Adipocyte (in vitro differentiated cells): ENCODE results near the gene ADCY1.
"Not testable (repeated sequence)": the region's sequence is repeated elsewhere in the genome, so short reads cannot be mapped to it uniquely, and the experiment has no call there.

ENCODE experiments used
- DNase-seq: peaks from one replicate; pipeline ENCODE4 v3.0.0-alpha.2; 2015; ENCODE audit warnings: low read depth
- H3K27me3 ChIP-seq: replicated peaks from 2 replicates; pipeline ENCODE4 v1.7.0; 2013; ENCODE audit warnings: mild to moderate bottlenecking, low read length, moderate library complexity; ENCODE audit not compliant: control insufficient read depth, insufficient read depth
- H3K36me3 ChIP-seq: 2 replicates; pipeline ENCODE4 v1.7.0; 2013; ENCODE audit warnings: low read length, mild to moderate bottlenecking, moderate library complexity; ENCODE audit not compliant: control insufficient read depth, insufficient read depth, severe bottlenecking
- H3K4me1 ChIP-seq: 2 replicates; pipeline ENCODE4 v1.7.0; 2013; ENCODE audit warnings: mild to moderate bottlenecking, low read length, moderate library complexity; ENCODE audit not compliant: control insufficient read depth, insufficient read depth
- H3K4me3 ChIP-seq: 2 replicates; pipeline ENCODE4 v1.7.0; 2013; ENCODE audit warnings: mild to moderate bottlenecking, low read length, moderate library complexity
- H3K9ac ChIP-seq: 2 replicates; pipeline ENCODE4 v1.7.0; 2013; ENCODE audit warnings: mild to moderate bottlenecking, low read length, moderate library complexity
- H3K9me3 ChIP-seq: 2 replicates; pipeline ENCODE4 v1.7.0; 2013; ENCODE audit warnings: mild to moderate bottlenecking, low read length, moderate library complexity; ENCODE audit not compliant: control insufficient read depth

ADCY1 gene

GRCh38 chr7:45714521-45714820, 140.3 kb downstream of the ADCY1 start:
- no peaks in the 10 kb centered on the region for H3K36me3 ChIP-seq
- no peak for DNase-seq
- H3K27me3 ChIP-seq, result no peaks in the 10 kb centered on the region
- no peak overlapping the region for H3K9ac ChIP-seq
- no peak overlapping the region for H3K4me3 ChIP-seq
- no peaks in the 10 kb centered on the region for H3K9me3 ChIP-seq
- H3K4me1 ChIP-seq, result peaks cover 5% of the 10 kb centered on the region

GRCh38 chr7:45715471-45716352, 141.5 kb downstream of the ADCY1 start:
- Histone ChIP-seq H3K27me3 (no peaks in the 10 kb centered on the region), H3K36me3 (no peaks in the 10 kb centered on the region), H3K9me3 (no peaks in the 10 kb centered on the region), H3K9ac (no peak overlapping the region), H3K4me1 (no peaks in the 10 kb centered on the region), H3K4me3 (no peak overlapping the region)
- DNase-seq, result no peak

DNA sequence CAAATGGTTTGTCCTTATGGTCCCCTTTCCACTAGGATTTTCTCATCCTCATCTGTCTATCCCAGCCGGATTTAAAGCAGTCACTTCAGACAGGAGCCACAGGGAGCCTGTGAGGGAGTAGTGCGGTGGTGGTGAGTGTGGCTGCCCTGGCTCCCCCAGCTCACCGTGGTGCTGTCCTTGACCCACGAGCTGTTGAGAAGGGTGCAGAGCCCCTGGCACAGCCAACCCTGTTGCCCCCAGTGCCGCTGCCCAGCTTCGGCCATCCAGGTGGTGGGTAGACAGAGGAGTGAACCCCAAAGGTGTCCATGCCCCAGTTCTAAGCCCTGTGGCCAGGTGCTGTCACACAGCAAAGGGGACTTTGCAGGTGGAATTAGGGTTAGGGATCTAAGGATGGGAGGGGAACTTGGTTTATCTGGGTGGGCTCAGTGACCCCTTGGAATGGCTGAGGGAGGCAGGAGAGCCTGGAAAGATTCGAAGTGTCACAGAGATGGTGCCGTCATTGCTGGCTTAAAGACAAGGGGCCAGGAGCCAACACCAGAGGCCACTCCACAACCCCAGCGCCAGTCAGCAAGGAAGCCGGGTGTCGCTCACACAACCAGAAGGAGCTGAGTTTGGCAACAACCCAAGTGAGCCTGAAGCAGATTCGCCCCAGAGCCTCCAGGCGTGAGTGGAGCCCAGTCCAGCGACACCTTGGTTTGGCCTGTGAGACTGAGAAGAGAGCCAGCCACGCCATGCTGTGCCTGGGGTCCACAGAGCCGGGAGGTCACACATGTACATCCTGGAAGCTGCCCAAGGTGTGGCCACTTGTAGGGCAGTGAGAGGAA, 142.4 kb downstream of the ADCY1 start:
- Histone ChIP-seq H3K4me3 (no peak overlapping the region), H3K9ac (no peak overlapping the region), H3K9me3 (no peaks in the 10 kb centered on the region), H3K4me1 (no peaks in the 10 kb centered on the region), H3K27me3 (no peaks in the 10 kb centered on the region), H3K36me3 (no peaks in the 10 kb centered on the region)
- no peak for DNase-seq

DNA sequence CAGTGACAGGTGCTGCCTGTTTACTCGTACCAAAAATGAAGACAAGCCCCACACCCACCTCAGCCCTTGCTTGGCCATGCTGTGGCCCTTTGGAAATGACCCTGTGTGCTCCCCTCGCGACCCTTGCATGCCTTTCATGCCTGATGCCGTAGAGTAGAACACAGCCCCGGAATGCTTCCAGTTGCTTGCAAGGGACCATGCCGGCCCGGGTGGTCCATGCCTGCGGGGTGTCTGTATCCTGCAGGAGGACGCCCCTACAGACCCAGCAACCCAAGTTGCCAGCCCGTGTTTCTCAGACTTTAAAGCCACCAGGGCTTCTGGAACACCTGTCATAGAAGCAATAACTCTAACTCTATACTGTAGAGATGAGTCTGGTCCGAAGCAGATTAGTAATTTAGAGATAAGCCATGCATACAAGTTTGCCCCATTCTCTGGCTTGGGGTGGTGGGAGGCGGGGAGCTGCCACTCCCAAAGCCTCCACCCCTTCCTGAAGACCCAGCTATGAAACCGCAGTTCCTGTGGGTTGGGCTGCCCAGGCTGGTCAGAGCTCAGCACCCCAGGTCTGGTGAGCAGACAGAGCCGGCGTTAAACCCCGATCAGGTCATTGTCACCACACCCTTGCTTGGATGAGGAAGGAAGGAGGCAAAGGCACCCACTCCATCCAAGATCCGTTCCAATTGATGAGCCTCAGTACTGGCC, 143.5 kb downstream of the ADCY1 start:
- no peak for DNase-seq
- Histone ChIP-seq H3K36me3 (no peaks in the 10 kb centered on the region), H3K9me3 (no peaks in the 10 kb centered on the region), H3K27me3 (no peaks in the 10 kb centered on the region), H3K4me1 (no peaks in the 10 kb centered on the region), H3K9ac (no peak overlapping the region), H3K4me3 (no peak overlapping the region)

- H3K36me3 ChIP-seq, result peaks cover 9% of the 10 kb centered on the region
Measured at GRCh38 chr7:45718464-45719330, 144.5 kb downstream of the ADCY1 start.

DNA sequence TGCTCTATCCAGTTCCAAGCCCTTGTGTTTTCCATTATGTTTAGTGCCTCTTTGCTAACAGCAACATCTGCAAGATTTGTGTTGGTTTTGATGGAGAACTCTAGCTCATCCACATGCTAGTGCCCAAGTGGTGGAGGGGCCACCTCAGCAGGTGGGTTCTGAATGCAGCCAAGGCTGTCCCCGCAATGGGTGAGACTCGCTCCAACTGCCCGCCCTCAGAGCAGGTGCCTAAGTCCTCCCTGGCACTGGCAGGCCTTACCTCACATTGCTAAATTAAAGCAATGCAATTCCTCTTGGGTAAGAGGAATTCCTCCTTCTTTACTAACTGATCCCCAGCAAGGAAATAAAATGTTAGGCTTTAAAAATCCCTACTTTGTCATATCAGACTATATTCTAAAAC, 146.8 kb downstream of the ADCY1 start:
- H3K9me3 ChIP-seq, result no peaks in the 10 kb centered on the region
- no peak for DNase-seq
- H3K36me3 ChIP-seq, result peaks cover 27% of the 10 kb centered on the region
- no peak overlapping the region for H3K9ac ChIP-seq
- no peaks in the 10 kb centered on the region for H3K4me1 ChIP-seq
- H3K27me3 ChIP-seq, result no peaks in the 10 kb centered on the region
- H3K4me3 ChIP-seq, result no peak overlapping the region

More at GRCh38 chr7:45718464-45719330, 144.5 kb downstream of the ADCY1 start:
- H3K9ac ChIP-seq, result no peak overlapping the region
- no peaks in the 10 kb centered on the region for H3K9me3 ChIP-seq
- H3K4me3 ChIP-seq, result no peak overlapping the region
- no peaks in the 10 kb centered on the region for H3K27me3 ChIP-seq
- DNase-seq, result peak; percentile 35
- no peaks in the 10 kb centered on the region for H3K4me1 ChIP-seq

DNA sequence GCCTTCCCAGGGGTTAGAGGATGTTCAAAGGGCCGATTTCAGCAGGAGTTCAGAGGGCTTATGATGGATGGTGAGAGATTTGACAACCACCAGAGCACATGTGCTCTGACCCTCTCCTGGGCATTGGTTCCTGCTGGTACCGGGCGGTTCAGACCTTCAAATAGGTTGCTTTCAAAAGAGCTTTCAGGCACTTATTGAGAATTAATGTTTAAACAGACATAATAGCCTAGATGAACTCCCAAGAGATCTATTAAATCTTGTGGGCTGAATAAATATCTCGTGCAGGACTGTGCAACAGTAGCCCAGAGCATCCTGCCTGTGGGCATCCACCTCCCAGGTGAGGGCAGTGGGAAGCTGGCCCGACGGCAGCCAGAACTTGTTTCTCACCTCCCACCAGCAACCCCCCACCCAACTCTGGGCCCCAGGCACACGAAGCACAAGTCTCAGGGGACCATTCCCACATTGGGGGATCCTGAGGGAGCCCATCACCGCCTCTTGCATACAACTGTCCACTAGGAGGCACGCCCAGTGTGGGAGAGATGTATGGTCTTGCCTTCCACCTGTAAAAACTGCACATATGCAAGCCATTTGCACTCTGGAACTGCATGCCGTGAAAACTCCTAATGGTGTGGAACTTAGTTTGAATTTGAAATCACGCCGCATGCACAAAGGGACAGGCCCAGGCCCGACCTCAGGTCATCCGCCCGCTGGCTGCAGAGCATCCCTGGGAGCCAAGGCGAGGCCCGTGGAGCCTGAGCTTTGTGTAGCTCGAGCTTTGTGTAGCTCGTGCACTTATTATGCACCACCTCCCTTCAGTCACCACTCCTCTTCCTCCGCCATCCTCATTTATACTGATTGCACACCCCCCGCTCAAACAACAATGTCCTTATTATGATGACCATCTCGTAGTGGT, 147.8 kb downstream of the ADCY1 start:
- Histone ChIP-seq H3K4me1 (no peaks in the 10 kb centered on the region), H3K27me3 (no peaks in the 10 kb centered on the region), H3K9ac (no peak overlapping the region), H3K36me3 (peaks cover 36% of the 10 kb centered on the region), H3K4me3 (no peak overlapping the region), H3K9me3 (no peaks in the 10 kb centered on the region)
- no peak for DNase-seq

GRCh38 chr7:45725231-45725630, 151.1 kb downstream of the ADCY1 start:
- not testable (repeated sequence) for H3K4me3 ChIP-seq, H3K4me1 ChIP-seq, DNase-seq, H3K9me3 ChIP-seq, H3K27me3 ChIP-seq, H3K9ac ChIP-seq
- peaks cover 46% of the 10 kb centered on the region for H3K36me3 ChIP-seq

GRCh38 chr7:45726883-45727282, 152.7 kb downstream of the ADCY1 start:
- Histone ChIP-seq H3K27me3 (no peaks in the 10 kb centered on the region), H3K9me3 (no peaks in the 10 kb centered on the region), H3K4me3 (no peak overlapping the region), H3K9ac (no peak overlapping the region), H3K36me3 (peaks cover 46% of the 10 kb centered on the region), H3K4me1 (no peaks in the 10 kb centered on the region)
- no peak for DNase-seq
